ENCODE results near the gene CBFA2T3.
"Not testable (repeated sequence)": the region's sequence is repeated elsewhere in the genome, so short reads cannot be mapped to it uniquely, and the experiment has no call there.

CBFA2T3 gene

GRCh38 chr16:88922114-88922825 lies 54.7 kb downstream of the CBFA2T3 start:
- peak; percentile 48 for DNase-seq (ENCODE audit: low read depth)

GRCh38 chr16:88921591-88921990 lies 55.4 kb downstream of the CBFA2T3 start:
- no peak for DNase-seq (ENCODE audit: low read depth)

GRCh38 chr16:88920618-88921590 lies 56.1 kb downstream of the CBFA2T3 start:
- DNase-seq (ENCODE audit: low read depth) = peak; percentile 59

- no peak for DNase-seq (ENCODE audit: low read depth)
Observed at GRCh38 chr16:88919936-88920335, 57.1 kb downstream of the CBFA2T3 start.

DNA sequence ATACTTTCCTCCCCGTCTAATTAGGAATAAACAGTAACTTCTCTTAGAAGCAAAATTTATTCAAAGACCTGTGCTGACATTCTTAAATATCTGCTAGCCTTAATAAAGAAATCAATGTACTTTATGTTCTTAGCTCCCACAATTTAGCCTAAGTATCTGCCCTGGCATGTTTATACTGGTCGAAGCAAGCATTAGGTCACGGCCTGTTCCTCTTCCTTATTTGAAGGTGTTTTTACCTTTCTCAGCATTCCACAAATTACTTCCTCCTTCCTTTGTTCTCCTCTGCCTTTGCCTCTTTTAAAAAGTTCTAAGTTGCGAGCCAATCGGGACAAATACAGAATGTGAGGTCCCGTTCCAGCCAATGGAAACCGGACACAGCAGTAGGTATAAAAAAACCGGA lies 58.1 kb downstream of the CBFA2T3 start:
- not testable (repeated sequence) for DNase-seq (ENCODE audit: low read depth)

DNA sequence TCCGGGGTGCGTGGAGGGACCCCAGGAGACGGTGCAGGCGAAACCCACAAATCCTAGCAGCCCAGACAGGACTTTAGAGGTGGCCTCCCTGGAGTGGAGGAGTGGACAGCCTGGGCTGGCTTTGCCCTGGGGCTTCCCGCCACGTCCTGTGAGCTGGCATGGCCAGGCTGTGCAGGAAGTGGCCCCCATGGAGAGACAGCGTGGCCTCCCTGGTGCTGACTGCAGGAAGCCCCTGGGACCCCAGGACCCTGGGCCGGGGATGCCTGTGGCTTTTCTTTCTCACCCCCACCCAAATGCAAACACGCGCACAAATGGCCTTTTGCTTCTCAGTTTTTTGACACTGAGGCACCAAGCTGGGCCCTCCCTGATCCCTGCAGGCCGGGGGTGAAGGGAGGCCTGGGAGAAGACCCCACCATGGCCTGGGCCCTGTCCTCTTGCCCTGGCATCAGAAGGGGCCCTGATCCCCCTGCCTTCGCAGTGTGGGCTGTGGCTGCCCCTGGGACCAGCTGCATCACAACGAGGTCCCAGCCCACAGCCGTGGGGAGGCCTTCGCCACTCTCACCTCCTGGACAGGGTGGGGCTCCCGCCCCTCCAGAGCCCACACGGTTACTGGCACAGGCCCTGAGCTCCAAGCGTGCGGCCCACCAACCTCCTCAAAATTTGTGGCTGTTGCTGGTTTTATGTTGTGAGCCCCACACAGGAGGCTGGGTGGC lies 58.9 kb downstream of the CBFA2T3 start:
- no peak for DNase-seq (ENCODE audit: low read depth)

- DNase-seq (ENCODE audit: low read depth) = no peak
Observed at GRCh38 chr16:88917146-88917914, 59.7 kb downstream of the CBFA2T3 start.

GRCh38 chr16:88915639-88916327 lies 61.2 kb downstream of the CBFA2T3 start:
- no peak for DNase-seq (ENCODE audit: low read depth)

DNA sequence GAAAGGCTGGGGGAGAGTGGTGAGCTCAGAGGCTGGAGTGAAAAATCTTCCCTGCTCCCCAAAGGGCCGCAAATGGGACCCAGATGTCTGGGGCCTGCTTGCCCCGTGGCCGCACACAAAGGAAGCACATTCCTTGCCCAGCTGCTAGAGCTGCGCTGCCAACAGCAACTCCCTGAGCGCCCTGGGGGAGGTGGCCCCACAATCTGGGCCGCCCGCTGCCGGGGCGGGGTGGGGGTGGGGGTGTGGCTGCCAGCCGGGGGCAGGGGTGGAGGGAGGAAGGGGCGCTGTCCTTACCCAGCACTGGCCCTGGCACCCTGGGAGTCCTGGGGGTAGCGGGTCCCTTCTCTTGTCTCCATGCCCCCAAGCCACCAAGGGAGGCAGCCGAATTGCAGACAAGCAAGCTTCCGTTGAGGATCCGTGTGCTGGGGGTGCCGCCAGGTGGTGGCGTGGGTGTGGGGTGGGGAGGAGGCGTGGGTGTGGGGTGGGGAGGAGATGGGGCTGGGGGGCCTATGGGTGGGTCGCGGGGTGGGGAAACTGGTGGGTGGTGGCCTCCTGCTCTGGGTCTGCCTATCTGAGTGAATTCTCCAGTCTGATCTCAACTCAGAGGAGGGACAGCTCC lies 62.1 kb downstream of the CBFA2T3 start:
- DNase-seq (ENCODE audit: low read depth) = peak; percentile 24

DNA sequence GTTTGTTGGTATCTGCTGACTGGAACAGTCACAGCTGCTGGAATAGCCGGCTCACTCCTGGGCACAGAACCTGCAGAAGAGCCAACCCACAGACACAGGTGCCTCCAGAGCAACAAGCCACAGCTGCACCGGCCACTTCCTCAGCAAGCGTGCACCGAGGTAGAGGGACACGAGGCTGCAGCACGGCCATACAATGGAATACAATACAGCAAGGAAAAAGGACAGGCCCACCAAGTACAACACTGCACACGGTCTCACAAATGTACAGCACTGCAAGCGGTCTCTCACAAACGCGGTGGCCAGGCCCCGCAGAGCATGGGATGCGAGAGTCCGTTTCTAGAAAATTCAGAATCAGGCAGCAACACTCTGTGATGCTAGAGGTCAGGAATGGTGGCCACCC lies 63.1 kb downstream of the CBFA2T3 start:
- DNase-seq (ENCODE audit: low read depth) = no peak

DNA sequence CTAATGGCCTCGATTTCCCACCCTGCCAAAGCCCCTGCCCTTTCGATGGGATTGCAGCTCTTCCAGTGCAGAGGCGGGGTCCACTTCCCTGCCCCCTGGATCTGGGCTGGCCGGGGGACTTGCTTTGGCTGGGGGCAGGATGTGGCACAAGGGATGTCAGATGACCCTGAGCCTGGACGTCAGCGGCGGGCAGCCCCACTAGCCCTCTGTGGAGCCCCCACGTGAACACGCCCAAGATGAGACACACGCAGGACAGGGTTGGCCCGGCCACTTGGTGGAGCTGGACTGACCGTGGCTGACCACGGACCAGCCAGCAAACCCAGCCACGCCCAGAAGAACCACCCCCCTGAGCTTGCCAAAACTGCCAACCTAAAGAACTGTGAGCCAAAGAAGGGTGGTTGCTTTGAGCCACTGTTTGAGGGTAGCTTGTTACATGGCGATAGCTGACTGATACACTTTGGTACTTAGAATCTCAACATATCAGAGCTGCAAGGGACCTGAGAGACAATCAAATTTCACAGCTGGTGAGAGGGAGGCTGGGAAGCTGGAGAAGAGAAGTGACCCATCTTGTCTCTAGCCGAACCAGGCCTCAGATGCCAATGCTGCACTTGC lies 63.9 kb downstream of the CBFA2T3 start:
- DNase-seq (ENCODE audit: low read depth) = no peak

GRCh38 chr16:88912556-88912955 lies 64.5 kb downstream of the CBFA2T3 start:
- no peak for DNase-seq (ENCODE audit: low read depth)

GRCh38 chr16:88911946-88912310 lies 65.1 kb downstream of the CBFA2T3 start:
- no peak for DNase-seq (ENCODE audit: low read depth)

DNA sequence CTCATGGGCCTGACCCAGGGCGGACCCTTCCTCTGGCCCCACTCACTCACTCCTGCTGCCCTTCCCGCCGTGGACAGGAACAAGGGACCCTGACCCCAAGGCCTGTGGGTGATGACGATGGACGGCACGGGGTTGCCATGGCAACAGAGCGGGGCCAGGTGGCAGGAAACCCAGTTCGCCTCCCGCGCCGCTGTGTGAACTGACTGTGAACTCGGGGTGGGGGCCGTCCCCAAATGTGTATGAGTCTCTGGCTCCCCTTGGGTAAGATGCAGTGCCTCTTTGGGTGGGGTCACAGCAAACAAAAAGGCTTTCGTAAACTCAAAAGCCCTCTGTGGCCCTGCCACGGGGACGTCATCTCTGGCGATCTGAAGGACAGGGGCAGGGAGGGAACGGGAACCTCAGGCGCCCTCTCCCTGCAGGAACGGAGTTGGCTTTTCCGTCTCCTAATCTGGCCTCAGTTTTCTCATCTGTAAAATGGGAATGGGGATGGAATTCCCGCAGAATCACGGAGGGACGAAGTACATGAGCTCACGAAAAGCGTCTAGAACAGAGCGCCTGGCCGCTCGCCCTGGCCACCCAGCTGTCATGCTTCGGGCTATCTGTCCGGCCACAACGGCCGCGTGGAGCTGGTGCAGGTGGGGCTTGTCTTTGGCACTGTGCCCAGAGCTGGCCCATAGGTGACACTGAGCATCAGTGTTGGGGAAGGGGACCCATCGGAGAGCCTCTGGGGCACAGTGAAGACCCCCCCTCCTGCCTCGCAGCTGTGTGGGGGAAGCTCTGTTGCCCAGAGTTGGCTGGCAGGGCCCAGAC lies 65.7 kb downstream of the CBFA2T3 start:
- DNase-seq (ENCODE audit: low read depth) = no peak

- DNase-seq (ENCODE audit: low read depth) = no peak
Observed at GRCh38 chr16:88910284-88911135, 66.5 kb downstream of the CBFA2T3 start.

- no peak for DNase-seq (ENCODE audit: low read depth)
Observed at GRCh38 chr16:88909431-88910210, 67.4 kb downstream of the CBFA2T3 start.

GRCh38 chr16:88908307-88908706 lies 68.7 kb downstream of the CBFA2T3 start:
- no peak for DNase-seq (ENCODE audit: low read depth)

DNA sequence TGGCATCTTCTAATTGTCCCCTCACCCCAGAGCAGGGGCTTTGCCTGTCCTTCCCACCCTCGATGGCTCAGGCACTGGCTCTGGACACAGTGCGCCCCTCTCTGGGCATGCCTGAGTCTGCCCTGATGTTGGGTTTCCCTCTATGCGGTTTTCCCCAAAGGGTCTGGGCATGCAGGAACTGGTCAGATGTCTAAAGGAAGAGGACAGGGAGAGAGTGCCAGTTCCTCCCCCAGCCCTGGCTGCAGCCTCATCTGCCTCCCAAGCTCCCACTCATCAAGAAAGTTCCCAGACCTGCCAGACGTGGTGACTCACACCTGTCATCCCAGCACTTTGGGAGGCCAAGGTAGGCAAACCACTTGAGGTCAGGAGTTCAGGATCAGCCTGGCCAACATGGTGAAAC lies 69.2 kb downstream of the CBFA2T3 start:
- peak; percentile 54 for DNase-seq (ENCODE audit: low read depth)

Measured in iris pigment epithelial cell (primary cell).